ENCODE measurements around the gene PADI6. TPM values are rescaled to one million over a fixed set of nuclear protein-coding genes. Genes with fewer than 3 reads are reported as not detected.

The PADI6 gene
- total RNA-seq, 8 experiments from 2014 or later, result 0.09 TPM; not detected in 7

- WGBS, 10 experiments, result 80 to 98% (median 93%) methylated on average over 2 to 16 of the region's 16 CpGs
- in situ Hi-C loops (cut with MboI; ENCODE audit: low pct_unique_long_range_greater_than_20kb in 2 of 9, low sequenced_read_pairs in 9 of 9, unreplicated experiment in 9 of 9), result loop anchor here in 2 of 9 experiments (25.0 kb wide), 2 partner anchors 200 to 300 kb away; partner anchors contain the start of gene PADI2 (in 2 of the 2)
- no peak overlapping the region for H3K4me3 ChIP-seq
- no peak overlapping the region for H3K27ac ChIP-seq
- ATAC-seq (replicated peaks in 6 of 8), result no peak
- H3K4me1 ChIP-seq (replicated peaks in 1 of 2), result no peaks in the 10 kb centered on the region
Observed at GRCh38 chr1:17412093-17412870, 40.3 kb downstream of the PADI6 start.

DNA sequence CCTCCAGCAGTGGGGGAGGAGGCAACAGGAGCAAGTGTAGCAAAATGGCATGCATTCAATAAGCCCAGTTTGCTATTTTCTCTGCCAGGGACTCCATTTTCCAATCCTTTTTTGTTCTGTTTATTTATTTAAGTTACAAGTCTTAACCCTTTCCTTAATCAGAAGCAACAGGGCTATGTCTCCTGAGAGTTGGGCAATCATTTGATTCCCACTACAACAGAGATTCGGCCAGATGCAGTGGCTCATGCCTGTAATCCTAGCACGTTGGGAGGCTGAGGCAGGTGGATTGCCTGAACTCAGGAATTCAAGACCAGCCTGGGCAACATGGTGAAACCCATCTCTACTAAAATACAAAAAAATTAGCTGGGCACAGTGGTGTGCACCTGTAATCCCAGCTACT is 42.0 kb downstream of the PADI6 start:
- Histone ChIP-seq H3K4me3 (no peak overlapping the region), H3K4me1 (replicated peaks in 1 of 2) (no peaks in the 10 kb centered on the region), H3K27ac (no peak overlapping the region)
- WGBS, 10 experiments, result 90 to 100% (median 100%) methylated on average over 1 to 2 of the region's 2 CpGs; no CpG with 5 or more reads in 5 of the 10 experiments
- in situ Hi-C loops (cut with MboI; ENCODE audit: low pct_unique_long_range_greater_than_20kb in 2 of 9, low sequenced_read_pairs in 9 of 9, unreplicated experiment in 9 of 9), result loop anchor here in 2 of 9 experiments (25.0 kb wide), 2 partner anchors 198 to 302 kb away; partner anchors contain the start of gene PADI2 (in 2 of the 2)
- ATAC-seq (replicated peaks in 6 of 8), result no peak

- no peak overlapping the region for H3K4me3 ChIP-seq
- in situ Hi-C loops (cut with MboI; ENCODE audit: low pct_unique_long_range_greater_than_20kb in 2 of 9, low sequenced_read_pairs in 9 of 9, unreplicated experiment in 9 of 9), result loop anchor here in 2 of 9 experiments (25.0 kb wide), 2 partner anchors 196 to 304 kb away; partner anchors contain the start of gene PADI2 (in 2 of the 2)
- H3K4me1 ChIP-seq (replicated peaks in 1 of 2), result peaks cover 0 to 11% of the 10 kb centered on the region in 2 donors
- 93 to 100% (median 100%) methylated on average over 1 to 20 of the region's 20 CpGs; no CpG with 5 or more reads in 1 of the 10 experiments for WGBS, 10 experiments
- no peak for ATAC-seq (replicated peaks in 6 of 8)
- no peak overlapping the region for H3K27ac ChIP-seq
Observed at GRCh38 chr1:17416389-17416788, 44.4 kb downstream of the PADI6 start.

DNA sequence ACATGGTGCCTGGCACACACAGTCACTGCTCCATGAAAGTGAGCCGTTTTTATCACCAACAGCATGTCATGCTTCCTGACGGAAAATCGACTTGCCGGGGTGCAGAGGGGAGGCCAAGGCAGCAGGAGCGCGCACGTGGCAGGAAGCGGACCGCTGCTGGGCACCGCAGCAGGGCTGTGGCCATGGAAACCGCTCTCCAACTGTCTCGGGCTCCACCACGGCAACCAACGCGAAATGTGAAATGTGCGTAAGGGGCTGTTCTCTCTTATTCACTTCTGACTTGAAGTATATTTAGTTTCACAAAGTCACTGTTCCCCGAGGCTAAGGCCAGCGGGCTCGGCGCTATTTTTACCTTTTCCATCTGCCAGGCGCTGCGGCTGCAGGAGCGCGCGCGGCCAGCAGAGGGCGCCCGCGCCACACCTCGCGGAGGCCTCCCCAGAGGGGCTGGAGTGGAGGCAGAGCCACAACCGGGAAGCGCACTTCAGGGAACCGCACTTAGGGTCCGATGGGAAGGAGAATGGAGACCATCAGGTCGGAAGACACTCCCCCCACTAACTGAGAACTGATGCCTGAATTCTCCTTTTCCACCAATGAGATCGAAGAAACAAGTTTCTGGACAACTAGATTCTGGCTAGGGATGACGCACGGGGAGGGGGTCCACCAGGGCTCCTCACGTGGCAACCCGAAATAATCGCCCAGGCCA is 47.8 kb downstream of the PADI6 start:
- Histone ChIP-seq H3K4me3 (no peak overlapping the region), H3K4me1 (replicated peaks in 1 of 2) (peaks cover 0 to 11% of the 10 kb centered on the region in 2 donors), H3K27ac (no peak overlapping the region)
- in situ Hi-C loops (cut with MboI; ENCODE audit: low pct_unique_long_range_greater_than_20kb in 2 of 9, low sequenced_read_pairs in 9 of 9, unreplicated experiment in 9 of 9), result loop anchor here in 2 of 9 experiments (25.0 kb wide), 2 partner anchors 193 to 307 kb away; partner anchors contain the start of gene PADI2 (in 2 of the 2)
- ATAC-seq (replicated peaks in 6 of 8), result peak; percentile 80 to 93 (median 90)
- 14 to 91% (median 53%) methylated on average over 6 to 39 of the region's 42 CpGs; no CpG with 5 or more reads in 2 of the 10 experiments for WGBS, 10 experiments

GRCh38 chr1:17420391-17420918 is 48.5 kb downstream of the PADI6 start:
- in situ Hi-C loops (cut with MboI; ENCODE audit: low pct_unique_long_range_greater_than_20kb in 2 of 9, low sequenced_read_pairs in 9 of 9, unreplicated experiment in 9 of 9), result loop anchor here in 2 of 9 experiments (25.0 kb wide), 2 partner anchors 192 to 308 kb away; partner anchors contain the start of gene PADI2 (in 2 of the 2)
- H3K4me3 ChIP-seq, result no peak overlapping the region
- peaks cover 0 to 11% of the 10 kb centered on the region in 2 donors for H3K4me1 ChIP-seq (replicated peaks in 1 of 2)
- ATAC-seq (replicated peaks in 6 of 8), result peak in 2 of 8 experiments; percentile 17 to 66
- no peak overlapping the region for H3K27ac ChIP-seq
- 45 to 90% (median 80%) methylated on average over 2 to 6 of the region's 6 CpGs; no CpG with 5 or more reads in 2 of the 10 experiments for WGBS, 10 experiments

DNA sequence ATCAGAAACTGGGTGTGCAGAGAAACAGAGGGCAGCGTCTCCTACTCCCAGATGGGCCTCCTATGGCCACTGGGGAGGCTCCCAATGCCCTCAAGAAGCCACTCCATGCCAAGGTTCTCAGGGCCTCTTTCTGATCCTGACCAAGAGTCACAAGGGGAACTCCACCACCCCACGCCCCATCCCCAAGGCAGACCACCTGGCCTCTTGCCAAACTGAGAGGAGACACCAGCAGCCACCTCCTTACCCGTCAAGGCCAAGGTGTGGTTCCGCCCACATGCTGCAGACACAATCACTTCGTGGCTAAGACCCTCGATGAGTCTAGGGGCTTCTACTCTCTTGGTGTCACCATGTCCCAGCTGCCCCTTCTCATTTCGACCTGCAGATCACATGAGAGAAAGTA is 50.5 kb downstream of the PADI6 start:
- H3K4me1 ChIP-seq (replicated peaks in 1 of 2), result peaks cover 0 to 11% of the 10 kb centered on the region in 2 donors
- WGBS, 10 experiments, result 66 to 89% (median 80%) methylated on average over 1 to 6 of the region's 7 CpGs; no CpG with 5 or more reads in 5 of the 10 experiments
- H3K27ac ChIP-seq, result no peak overlapping the region
- no peak overlapping the region for H3K4me3 ChIP-seq
- in situ Hi-C loops (cut with MboI; ENCODE audit: low pct_unique_long_range_greater_than_20kb in 2 of 9, low sequenced_read_pairs in 9 of 9, unreplicated experiment in 9 of 9), result loop anchor here in 2 of 9 experiments (25.0 kb wide), 2 partner anchors 190 to 310 kb away; partner anchors contain the start of gene PADI2 (in 2 of the 2)
- ATAC-seq (replicated peaks in 6 of 8), result no peak

DNA sequence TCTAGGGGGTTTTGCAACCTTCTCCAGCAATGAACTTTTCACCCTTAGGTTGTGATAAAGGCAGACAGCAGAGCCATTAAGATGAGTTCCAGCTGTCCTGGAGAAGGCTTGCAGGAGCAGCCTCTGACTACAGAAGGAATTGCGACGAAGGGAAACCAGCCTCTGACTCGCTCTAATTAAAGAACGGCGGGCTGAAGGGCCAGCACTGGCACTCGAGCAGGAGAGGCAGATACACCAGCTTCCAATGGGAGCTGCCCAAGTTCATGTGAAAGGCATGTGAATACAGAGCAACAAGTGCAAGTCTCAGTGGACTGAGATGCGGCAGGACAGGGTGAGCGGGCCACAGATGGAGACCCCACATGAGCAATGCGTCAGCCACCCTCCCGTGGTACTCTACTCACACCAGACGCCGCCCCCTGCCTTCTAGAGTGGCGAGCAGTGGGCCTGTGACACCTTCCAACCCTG is 51.8 kb downstream of the PADI6 start:
- Histone ChIP-seq H3K4me3 (no peak overlapping the region), H3K27ac (no peak overlapping the region), H3K4me1 (replicated peaks in 1 of 2) (peaks cover 0 to 11% of the 10 kb centered on the region in 2 donors)
- WGBS, 10 experiments, result 0 to 100% (median 85%) methylated on average over 1 to 13 of the region's 13 CpGs; no CpG with 5 or more reads in 3 of the 10 experiments
- ATAC-seq (replicated peaks in 6 of 8), result no peak
- in situ Hi-C loops (cut with MboI; ENCODE audit: low pct_unique_long_range_greater_than_20kb in 2 of 9, low sequenced_read_pairs in 9 of 9, unreplicated experiment in 9 of 9), result loop anchor here in 2 of 9 experiments (25.0 kb wide), 2 partner anchors 188 to 312 kb away; partner anchors contain the start of gene PADI2 (in 2 of the 2)

- WGBS, 10 experiments, result 78 to 100% (median 95%) methylated on average over 1 to 8 of the region's 18 CpGs; no CpG with 5 or more reads in 5 of the 10 experiments
- peak in 2 of 8 experiments; percentile 10 to 21 for ATAC-seq (replicated peaks in 6 of 8)
- peaks cover 0 to 3% of the 10 kb centered on the region in 2 donors for H3K4me1 ChIP-seq (replicated peaks in 1 of 2)
- no peak overlapping the region for H3K4me3 ChIP-seq
- in situ Hi-C loops (cut with MboI; ENCODE audit: low pct_unique_long_range_greater_than_20kb in 2 of 9, low sequenced_read_pairs in 9 of 9, unreplicated experiment in 9 of 9), result no loop called here
- H3K27ac ChIP-seq, result no peak overlapping the region
Observed at GRCh38 chr1:17425806-17426600, 54.0 kb downstream of the PADI6 start.

- no peaks in the 10 kb centered on the region for H3K4me1 ChIP-seq (replicated peaks in 1 of 2)
- no peak overlapping the region for H3K4me3 ChIP-seq
- 81 to 100% (median 100%) methylated on average over 1 to 15 of the region's 21 CpGs; no CpG with 5 or more reads in 1 of the 10 experiments for WGBS, 10 experiments
- no peak overlapping the region for H3K27ac ChIP-seq
- no peak for ATAC-seq (replicated peaks in 6 of 8)
- in situ Hi-C loops (cut with MboI; ENCODE audit: low pct_unique_long_range_greater_than_20kb in 2 of 9, low sequenced_read_pairs in 9 of 9, unreplicated experiment in 9 of 9), result no loop called here
Observed at GRCh38 chr1:17427696-17428660, 56.0 kb downstream of the PADI6 start.

- Histone ChIP-seq H3K4me1 (replicated peaks in 1 of 2) (peaks cover 2 to 3% of the 10 kb centered on the region in 2 donors), H3K27ac (no peak overlapping the region), H3K4me3 (no peak overlapping the region)
- WGBS, 10 experiments, result 83 to 100% (median 95%) methylated on average over 1 to 9 of the region's 9 CpGs; no CpG with 5 or more reads in 1 of the 10 experiments
- in situ Hi-C loops (cut with MboI; ENCODE audit: low pct_unique_long_range_greater_than_20kb in 2 of 9, low sequenced_read_pairs in 9 of 9, unreplicated experiment in 9 of 9), result no loop called here
- no peak for ATAC-seq (replicated peaks in 6 of 8)
Observed at GRCh38 chr1:17429183-17429582, 57.2 kb downstream of the PADI6 start.

GRCh38 chr1:17432412-17432811 is 60.4 kb downstream of the PADI6 start:
- in situ Hi-C loops (cut with MboI; ENCODE audit: low pct_unique_long_range_greater_than_20kb in 2 of 9, low sequenced_read_pairs in 9 of 9, unreplicated experiment in 9 of 9), result no loop called here
- Histone ChIP-seq H3K4me1 (replicated peaks in 1 of 2) (peaks cover 12 to 27% of the 10 kb centered on the region in 2 donors), H3K27ac (no peak overlapping the region), H3K4me3 (no peak overlapping the region)
- no peak for ATAC-seq (replicated peaks in 6 of 8)
- WGBS, 10 experiments, result 90 to 100% (median 100%) methylated on average over 1 to 2 of the region's 3 CpGs; no CpG with 5 or more reads in 7 of the 10 experiments
